Breast epithelium (tissue), 4 donors: ENCODE data around the gene CDH23. TPM values are rescaled to one million over a fixed set of nuclear protein-coding genes. Genes with fewer than 3 reads are reported as not detected.

Experiments
- DNase-seq, 2 donors: peaks; one replicate each; pipeline ENCODE4 v3.0.0-alpha.2; 2019; ENCODE audit warnings: low spot score in 2 of 2
- H3K27ac ChIP-seq, 2 donors: fragments of 200-600 bp; sonication (generic) in 1 of 2; one replicate each; pipeline ENCODE4 v1.5.1; 2016 to 2019; ENCODE audit warnings: mild to moderate bottlenecking in 1 of 2
- H3K27me3 ChIP-seq, 2 donors: fragments of 200-600 bp; sonication (generic) in 1 of 2; one replicate each; pipeline versions ENCODE4 v1.5.1 to v1.6.0; 2017 to 2019; ENCODE audit warnings: control low read depth in 1 of 2, mild to moderate bottlenecking in 1 of 2
- H3K36me3 ChIP-seq: fragments of 200-600 bp; one replicate; pipeline ENCODE4 v1.5.1; 2019
- H3K4me1 ChIP-seq, 2 donors: fragments of 200-600 bp; sonication (generic); one replicate each; pipeline ENCODE4 v1.5.1; 2016 to 2019; ENCODE audit warnings: control low read depth in 1 of 2
- H3K4me3 ChIP-seq, 3 donors: fragments of 200-600 bp; sonication (generic); 1 replicate in 2 of 3; 2 replicates in 1 of 3; pipeline ENCODE4 v1.5.1; 2016 to 2019; ENCODE audit warnings: mild to moderate bottlenecking in 3 of 3, moderate library complexity in 2 of 3
- H3K9me3 ChIP-seq, 2 donors: fragments of 200-600 bp; sonication (generic) in 1 of 2; one replicate each; pipeline ENCODE4 v1.5.1; 2016 to 2019; ENCODE audit warnings: control low read depth in 1 of 2
- CTCF ChIP-seq, 3 donors: fragments of 450-650 bp; IDR thresholded peaks; one replicate each; pipeline ENCODE4 v1.5.1; 2016 to 2017; ENCODE audit warnings: antibody characterized with exemption in 3 of 3, mild to moderate bottlenecking in 3 of 3, moderate library complexity in 3 of 3
- POLR2A ChIP-seq: fragments of 450-650 bp; IDR thresholded peaks from one replicate; pipeline ENCODE4 v1.6.1; 2016; ENCODE audit warnings: antibody characterized with exemption, mild to moderate bottlenecking, moderate library complexity
- POLR2AphosphoS5 ChIP-seq, 3 donors: sonication (generic); formaldehyde crosslinking; IDR thresholded peaks; one replicate each; pipeline ENCODE4 v1.6.1; 2017; ENCODE audit warnings: antibody characterized with exemption in 3 of 3
- intact Hi-C: fragments of 100-400 bp; cut with DNase I; formaldehyde crosslinking; loops from one replicate; pipeline ENCODE4 v1.15.1; 2023; ENCODE audit warnings: low total_unique reads
- total RNA-seq, 3 donors: library from RNA; depleted of rRNA; stranded (reverse); fragments of >200 nt; gene quantifications; one replicate each; pipeline ENCODE4 v1.1.0, GENCODE V29; 2016

Gene CDH23
- total RNA-seq, 3 donors from 2014 or later: 8.5 to 13.8 (median 11.6) TPM

GRCh38 chr10:71375952-71376351 lies 20.8 kb upstream of the CDH23 start:
- intact Hi-C loops: loop anchor here (10.0 kb wide), 1 partner anchor 439 kb away; no protein-coding TSS in a partner anchor
- Histone ChIP-seq H3K27me3 (no peaks in the 10 kb centered on the region), H3K27ac (no peak overlapping the region), H3K9me3 (no peaks in the 10 kb centered on the region), H3K4me1 (no peaks in the 10 kb centered on the region), H3K36me3 (no peaks in the 10 kb centered on the region), H3K4me3 (no peak overlapping the region)
- no peak for DNase-seq
- TF ChIP-seq POLR2A (no peak), CTCF (IDR thresholded peaks at IDR 0.05) (no peak), POLR2AphosphoS5 (IDR thresholded peaks at IDR 0.05) (no peak)

GRCh38 chr10:71378336-71379117 lies 18.2 kb upstream of the CDH23 start:
- H3K27me3 ChIP-seq: no peaks in the 10 kb centered on the region
- H3K9me3 ChIP-seq: no peaks in the 10 kb centered on the region
- DNase-seq: no peak
- peak overlapping the region; percentile 40 to 91 for H3K27ac ChIP-seq
- no peaks in the 10 kb centered on the region for H3K36me3 ChIP-seq
- no peaks in the 10 kb centered on the region for H3K4me1 ChIP-seq
- H3K4me3 ChIP-seq: no peak overlapping the region
- TF ChIP-seq CTCF (IDR thresholded peaks at IDR 0.05) (no peak), POLR2AphosphoS5 (IDR thresholded peaks at IDR 0.05) (no peak), POLR2A (no peak)
- intact Hi-C loops: loop anchor here (10.0 kb wide), 1 partner anchor 436 kb away; no protein-coding TSS in a partner anchor

GRCh38 chr10:71379118-71379766 lies 17.5 kb upstream of the CDH23 start:
- no peak for DNase-seq
- no peaks in the 10 kb centered on the region for H3K4me1 ChIP-seq
- intact Hi-C loops: loop anchor here (10.0 kb wide), 1 partner anchor 436 kb away; no protein-coding TSS in a partner anchor
- no peaks in the 10 kb centered on the region for H3K9me3 ChIP-seq
- H3K36me3 ChIP-seq: no peaks in the 10 kb centered on the region
- TF ChIP-seq POLR2AphosphoS5 (IDR thresholded peaks at IDR 0.05): no peak
- no peak for TF ChIP-seq POLR2A
- TF ChIP-seq CTCF (IDR thresholded peaks at IDR 0.05): no peak
- no peaks in the 10 kb centered on the region for H3K27me3 ChIP-seq
- H3K27ac ChIP-seq: peak overlapping the region; percentile 16 to 91
- H3K4me3 ChIP-seq: no peak overlapping the region

- Histone ChIP-seq H3K27me3 (no peaks in the 10 kb centered on the region), H3K27ac (no peak overlapping the region), H3K9me3 (no peaks in the 10 kb centered on the region), H3K4me3 (no peak overlapping the region), H3K36me3 (no peaks in the 10 kb centered on the region), H3K4me1 (no peaks in the 10 kb centered on the region)
- TF ChIP-seq POLR2A (no peak), CTCF (IDR thresholded peaks at IDR 0.05) (no peak), POLR2AphosphoS5 (IDR thresholded peaks at IDR 0.05) (no peak)
- intact Hi-C loops: no loop called here
- DNase-seq: no peak
Measured at GRCh38 chr10:71380841-71381240, 15.9 kb upstream of the CDH23 start.

GRCh38 chr10:71381611-71382010 lies 15.1 kb upstream of the CDH23 start:
- H3K27me3 ChIP-seq: no peaks in the 10 kb centered on the region
- H3K4me1 ChIP-seq: no peaks in the 10 kb centered on the region
- TF ChIP-seq POLR2A (no peak), POLR2AphosphoS5 (IDR thresholded peaks at IDR 0.05) (no peak), CTCF (IDR thresholded peaks at IDR 0.05) (no peak)
- H3K27ac ChIP-seq: no peak overlapping the region
- intact Hi-C loops: no loop called here
- no peaks in the 10 kb centered on the region for H3K9me3 ChIP-seq
- no peaks in the 10 kb centered on the region for H3K36me3 ChIP-seq
- H3K4me3 ChIP-seq: no peak overlapping the region
- no peak for DNase-seq
